Ecto neural progenitor cell (in vitro differentiated cells): Measurements from ENCODE around the gene PLXNA4.
"Not testable (repeated sequence)": the region's sequence is repeated elsewhere in the genome, so short reads cannot be mapped to it uniquely, and the experiment has no call there.

Experiments used
- DNase-seq: peaks from one replicate; pipeline ENCODE4 v3.0.0-alpha.2; 2018; ENCODE audit warnings: low spot score

Gene PLXNA4, protein sequence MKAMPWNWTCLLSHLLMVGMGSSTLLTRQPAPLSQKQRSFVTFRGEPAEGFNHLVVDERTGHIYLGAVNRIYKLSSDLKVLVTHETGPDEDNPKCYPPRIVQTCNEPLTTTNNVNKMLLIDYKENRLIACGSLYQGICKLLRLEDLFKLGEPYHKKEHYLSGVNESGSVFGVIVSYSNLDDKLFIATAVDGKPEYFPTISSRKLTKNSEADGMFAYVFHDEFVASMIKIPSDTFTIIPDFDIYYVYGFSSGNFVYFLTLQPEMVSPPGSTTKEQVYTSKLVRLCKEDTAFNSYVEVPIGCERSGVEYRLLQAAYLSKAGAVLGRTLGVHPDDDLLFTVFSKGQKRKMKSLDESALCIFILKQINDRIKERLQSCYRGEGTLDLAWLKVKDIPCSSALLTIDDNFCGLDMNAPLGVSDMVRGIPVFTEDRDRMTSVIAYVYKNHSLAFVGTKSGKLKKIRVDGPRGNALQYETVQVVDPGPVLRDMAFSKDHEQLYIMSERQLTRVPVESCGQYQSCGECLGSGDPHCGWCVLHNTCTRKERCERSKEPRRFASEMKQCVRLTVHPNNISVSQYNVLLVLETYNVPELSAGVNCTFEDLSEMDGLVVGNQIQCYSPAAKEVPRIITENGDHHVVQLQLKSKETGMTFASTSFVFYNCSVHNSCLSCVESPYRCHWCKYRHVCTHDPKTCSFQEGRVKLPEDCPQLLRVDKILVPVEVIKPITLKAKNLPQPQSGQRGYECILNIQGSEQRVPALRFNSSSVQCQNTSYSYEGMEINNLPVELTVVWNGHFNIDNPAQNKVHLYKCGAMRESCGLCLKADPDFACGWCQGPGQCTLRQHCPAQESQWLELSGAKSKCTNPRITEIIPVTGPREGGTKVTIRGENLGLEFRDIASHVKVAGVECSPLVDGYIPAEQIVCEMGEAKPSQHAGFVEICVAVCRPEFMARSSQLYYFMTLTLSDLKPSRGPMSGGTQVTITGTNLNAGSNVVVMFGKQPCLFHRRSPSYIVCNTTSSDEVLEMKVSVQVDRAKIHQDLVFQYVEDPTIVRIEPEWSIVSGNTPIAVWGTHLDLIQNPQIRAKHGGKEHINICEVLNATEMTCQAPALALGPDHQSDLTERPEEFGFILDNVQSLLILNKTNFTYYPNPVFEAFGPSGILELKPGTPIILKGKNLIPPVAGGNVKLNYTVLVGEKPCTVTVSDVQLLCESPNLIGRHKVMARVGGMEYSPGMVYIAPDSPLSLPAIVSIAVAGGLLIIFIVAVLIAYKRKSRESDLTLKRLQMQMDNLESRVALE (N-terminal part only)

DNA sequence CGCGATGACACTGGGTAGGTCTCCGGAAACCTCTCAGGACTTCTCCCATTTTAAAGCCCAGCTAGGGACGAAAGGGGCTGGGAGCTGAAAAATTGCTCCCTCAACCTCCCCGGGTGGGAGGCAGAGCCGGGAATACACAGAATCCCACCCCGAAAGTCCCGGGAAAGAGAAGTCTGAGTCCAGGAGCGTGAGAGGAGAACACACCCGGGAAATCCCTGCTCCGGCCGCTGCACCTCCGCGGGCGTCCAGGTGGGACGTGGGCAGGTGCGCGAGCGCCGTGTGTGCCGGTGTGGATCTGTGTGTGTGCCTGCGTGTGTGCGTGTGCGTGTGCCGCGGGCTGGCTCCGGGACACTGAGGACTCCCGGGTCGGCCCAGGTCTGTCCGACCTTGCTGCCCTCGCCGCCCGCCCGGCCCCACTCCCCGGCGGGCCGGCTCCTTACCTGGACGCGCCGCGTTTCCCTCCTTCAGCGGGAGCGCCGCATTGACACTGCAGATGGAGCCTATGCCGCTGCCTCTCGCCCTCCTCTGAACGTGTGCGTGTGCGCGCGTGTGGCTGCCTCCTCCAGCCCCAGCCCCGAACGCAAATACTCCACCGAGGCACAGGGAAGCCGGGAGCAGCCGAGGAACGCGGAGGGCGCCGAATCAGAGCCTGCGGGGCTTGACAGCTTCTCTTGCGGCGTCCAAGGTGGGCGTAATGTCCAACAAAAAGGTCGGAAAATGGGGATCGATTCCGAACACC lies at the start of gene PLXNA4:
PLXNA4 (minus strand) TSS at position 489 of the 739 bp plus-strand sequence. CDS start 67,777 bp downstream, outside the sequence.
- DNase-seq: peak; percentile 58

DNA sequence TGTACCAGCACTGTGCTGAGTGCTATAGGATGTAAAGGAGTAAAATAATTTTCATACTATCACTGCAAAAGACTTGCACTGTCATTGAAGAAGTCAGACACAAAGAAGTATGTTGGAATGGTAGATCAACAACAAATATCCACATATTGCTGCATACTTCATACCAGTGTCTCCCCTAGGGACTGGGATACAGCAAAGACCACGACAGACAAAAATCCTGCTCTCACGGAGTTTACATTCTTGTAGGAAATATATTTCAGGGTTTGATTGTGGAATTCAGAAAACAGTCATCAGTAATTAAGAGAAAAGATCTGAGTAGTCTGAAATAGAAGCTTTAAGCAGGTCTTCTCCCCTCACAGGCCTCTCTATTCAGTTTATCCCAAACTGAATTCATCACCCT lies 49.4 kb upstream of the PLXNA4 start:
- no peak for DNase-seq

DNA sequence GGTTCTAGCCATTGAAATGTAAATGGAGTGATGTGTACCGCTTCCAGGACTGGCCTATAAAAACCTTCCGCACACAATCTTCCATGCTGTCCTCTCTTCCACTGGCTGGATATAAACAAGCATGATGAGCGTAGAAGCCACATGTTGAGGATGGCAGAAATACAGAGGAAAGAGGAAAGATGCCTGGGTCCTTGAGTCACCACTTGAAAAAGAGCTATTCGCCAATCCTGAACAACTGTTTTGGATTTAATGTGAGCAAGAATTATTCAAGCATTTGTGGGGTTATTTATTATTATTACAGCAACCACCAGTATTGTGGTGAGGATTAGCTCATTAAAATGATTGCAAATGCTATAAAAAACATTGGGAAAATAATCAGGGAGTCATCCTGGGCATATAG lies 45.8 kb upstream of the PLXNA4 start:
- no peak for DNase-seq

DNA sequence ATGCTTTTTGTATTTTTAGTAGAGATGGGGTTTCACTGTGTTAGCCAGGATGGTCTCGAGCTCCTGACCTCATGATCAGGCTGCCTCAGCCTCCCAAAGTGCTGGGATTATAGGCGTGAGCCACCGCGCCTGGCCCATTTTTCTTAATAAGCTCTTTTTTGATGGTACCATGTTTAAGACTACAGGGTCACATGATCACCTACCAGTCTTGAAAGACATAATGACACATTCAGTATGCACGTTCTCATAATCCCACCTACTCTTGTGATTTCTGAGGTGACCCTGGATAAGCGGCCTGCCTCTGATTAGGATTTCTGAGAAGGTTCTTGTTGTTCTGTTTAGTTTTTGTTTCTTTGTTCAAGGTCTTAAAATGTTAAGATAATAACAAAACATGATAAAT lies 43.7 kb upstream of the PLXNA4 start:
- DNase-seq: no peak

DNA sequence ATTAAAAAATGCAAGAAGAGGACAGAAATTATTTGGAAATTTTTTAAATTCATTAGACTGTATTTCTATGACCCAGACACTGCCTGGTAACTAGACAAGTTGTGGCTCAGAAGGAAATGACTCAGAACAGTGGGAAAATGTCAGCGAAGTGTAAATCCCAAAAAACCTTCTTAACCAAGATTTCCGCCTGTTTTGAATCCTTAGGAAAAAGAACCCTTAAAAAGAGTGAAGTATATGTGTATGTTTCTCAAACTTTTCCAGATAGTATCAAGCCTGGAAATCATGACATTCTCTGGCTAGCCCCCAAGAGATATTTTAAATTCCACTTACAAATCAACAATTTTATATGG lies 42.7 kb upstream of the PLXNA4 start:
- DNase-seq: no peak

DNA sequence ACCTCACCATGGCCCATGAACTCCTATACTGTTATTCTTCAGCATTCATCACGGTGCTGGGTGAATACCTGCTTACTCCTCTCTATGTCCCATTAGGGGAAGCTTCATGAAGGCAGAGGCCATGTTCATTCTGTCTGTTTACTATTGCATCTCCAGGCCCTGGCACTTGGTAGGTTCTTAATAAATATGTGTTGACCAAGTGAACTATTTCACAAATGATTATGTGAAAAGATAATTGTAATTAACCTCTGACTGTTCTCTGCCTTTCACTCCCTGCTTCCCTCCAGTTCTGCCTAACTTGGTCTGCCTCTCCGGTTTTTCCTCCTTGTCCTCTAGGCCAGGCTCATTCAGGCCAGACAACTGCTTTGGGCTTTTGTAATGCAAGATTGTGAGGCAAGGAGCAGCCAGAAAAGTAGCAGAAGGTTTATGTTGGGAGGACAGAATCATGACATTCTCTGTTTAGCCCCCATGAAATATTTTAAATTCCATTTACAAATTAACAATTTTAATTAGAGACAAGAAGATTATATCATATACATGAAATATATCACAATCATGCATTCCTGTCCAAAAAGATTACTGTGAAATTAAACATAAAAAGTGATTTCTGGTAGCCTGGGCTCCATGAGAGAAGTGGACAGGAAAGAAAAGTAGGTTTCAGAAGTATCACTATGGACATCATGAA lies 42.1 kb upstream of the PLXNA4 start:
- DNase-seq: no peak

DNA sequence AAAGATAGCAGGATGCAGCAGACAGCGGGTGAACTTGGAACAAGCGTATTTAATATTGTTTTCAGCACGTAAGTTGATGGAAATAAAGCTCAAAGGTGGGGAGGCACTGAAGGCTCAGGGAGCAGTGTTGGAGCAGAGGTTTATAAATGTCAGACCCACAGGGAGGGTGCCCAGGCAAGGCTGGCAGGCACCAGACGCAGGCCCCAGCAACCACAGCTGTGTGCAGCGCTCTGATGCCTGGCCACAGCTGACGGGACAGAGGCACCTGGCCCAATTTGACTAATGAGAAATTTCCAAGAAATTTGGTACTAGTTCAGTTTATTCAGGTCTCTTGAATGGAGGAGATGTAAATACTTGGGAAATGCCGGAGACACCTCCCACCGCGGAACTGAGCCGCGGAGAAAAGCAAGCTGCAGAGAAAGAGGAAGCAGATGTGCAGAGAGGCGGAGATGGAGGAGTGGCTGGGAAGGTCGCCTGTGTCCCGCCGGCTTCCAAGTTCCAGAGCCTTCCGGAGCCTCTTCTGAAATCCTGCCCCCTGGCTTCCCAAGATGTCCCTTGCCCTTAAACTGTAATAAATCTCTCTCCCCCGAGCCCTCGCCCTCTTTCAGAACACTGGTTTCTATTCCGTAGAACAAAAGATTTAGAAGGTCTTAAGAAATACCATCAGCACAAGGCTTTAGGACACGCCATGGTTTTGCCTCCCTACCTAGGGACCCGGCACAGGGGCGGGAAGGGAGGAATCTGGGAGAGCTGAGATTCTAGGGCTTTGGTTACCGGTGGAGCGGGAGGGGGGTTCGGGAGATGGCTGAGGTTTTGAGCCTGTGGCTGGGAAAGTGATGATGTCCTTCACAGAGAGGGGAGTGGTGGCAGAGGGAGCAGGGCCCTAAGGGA lies 38.4 kb upstream of the PLXNA4 start:
- DNase-seq: peak; percentile 63

DNA sequence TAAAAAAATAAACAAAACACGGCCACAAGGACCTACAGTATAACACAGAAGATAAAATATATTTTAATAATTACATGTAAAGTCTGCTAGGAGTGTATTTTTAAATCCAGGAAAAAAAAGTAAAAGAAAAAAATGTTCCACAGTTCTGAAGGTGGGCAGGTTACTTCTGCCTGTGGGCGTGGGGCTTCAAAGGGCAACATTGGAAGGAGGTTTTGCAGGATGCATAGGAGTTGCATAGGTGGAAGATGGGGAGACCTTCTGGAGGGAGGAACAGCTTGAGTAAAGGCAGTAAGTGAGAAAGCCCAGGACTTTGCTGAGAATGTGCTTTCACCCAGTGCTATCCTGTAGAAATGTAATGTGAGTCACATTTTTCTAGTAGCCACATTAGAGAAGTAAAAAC lies 37.5 kb upstream of the PLXNA4 start:
- no peak for DNase-seq

DNA sequence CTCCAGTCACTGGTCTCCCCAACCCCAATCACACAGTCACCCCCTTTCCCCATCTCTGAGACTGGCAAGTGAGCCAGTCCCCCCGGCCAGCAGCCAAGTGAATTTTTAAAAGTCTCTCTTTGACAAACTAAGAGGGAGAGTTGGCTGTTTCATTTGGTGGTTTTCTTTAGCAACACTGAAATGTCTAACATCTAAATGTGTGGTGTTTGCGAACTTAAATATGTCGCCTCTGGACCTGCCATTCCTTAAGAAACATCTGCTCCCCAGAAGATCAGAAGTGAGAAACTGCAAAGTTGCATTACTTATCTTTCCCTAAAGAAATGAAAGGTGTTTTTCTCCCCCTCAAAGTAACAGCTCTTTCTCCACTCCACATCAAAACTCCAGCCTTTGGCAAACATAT lies 34.7 kb upstream of the PLXNA4 start:
- DNase-seq: no peak

DNA sequence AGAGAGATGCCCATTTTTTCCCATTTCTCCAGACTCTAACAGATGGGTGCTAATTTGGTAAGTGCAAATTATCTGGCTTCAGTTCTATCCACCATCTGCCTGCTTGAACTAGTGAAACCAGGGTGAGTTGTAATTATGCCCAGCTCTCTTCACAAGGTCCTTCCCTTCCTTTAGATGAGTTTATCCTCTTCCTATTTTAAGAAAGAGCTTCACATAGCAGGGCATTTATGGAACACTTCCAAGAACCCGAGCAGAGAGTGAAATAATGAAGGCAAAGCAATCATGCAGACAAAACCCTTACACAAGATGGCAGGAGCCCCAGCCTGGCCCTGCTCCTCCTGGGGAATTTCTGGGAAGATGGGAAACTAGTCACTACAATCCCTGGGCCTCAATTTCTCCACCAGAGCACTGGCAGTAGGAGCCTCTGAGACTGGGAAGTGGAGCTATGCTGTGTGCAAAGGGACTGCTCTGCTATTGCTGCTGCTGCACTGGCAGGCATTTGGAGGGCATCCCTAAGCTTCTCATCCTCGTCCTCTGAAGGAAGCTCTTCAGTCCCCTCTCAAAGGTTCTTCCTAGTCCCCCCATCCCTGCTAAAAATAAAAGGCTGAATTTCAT lies 33.7 kb upstream of the PLXNA4 start:
- DNase-seq: no peak

DNA sequence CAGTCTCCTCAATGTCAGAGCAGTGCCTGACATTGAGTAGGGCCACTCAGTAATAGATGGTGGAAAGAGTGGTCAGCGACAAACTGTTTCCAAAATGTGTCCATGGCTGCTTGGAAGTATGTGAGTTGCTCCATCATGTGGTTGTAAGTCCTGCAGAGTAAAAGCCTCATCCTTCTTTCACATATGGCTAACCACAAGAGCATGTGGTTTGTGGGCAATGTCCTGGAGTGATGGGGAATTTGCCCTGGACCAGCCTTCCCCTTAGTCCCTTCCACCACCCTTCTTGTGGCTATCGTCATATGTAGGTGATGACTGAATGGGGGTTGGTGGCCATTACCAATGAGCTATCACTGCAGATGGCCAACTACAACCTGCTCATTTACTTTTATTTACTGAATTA lies 33.0 kb upstream of the PLXNA4 start:
- no peak for DNase-seq

DNA sequence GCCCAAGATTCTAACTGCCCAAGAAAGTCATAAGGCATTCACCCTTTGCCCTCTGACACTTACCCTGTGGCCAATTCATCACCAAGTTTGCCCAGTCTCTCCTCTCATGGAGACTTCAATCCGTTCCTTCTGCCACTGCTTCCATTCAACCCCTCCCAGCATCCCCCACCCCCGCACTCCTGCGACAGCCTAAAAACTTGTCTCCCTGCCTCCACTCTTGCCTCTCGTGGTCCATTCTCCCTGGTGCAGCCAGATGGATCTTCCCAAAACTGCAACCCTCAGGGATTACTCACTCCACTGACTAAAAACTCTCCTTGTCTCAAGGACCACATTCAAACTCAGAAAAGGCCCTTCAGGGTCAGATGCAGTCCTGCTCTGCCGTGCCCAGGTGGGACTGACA lies 32.3 kb upstream of the PLXNA4 start:
- DNase-seq: no peak

DNA sequence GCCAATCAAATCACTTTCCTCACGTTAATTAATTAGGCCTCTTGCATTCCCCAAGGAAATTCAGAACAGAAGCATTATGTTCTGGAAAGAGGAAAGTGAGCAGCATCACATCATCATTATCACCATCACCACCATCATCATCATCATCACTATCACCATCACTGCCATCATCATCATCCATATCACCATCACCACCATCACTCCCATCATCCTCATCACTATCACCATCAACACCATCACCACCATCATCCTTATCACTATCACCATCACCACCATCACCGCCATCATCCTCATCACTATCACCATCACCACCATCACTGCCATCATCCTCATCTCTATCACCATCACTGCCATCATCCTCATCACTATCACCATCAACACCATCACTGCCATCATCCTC lies 31.4 kb upstream of the PLXNA4 start:
- DNase-seq: no peak

DNA sequence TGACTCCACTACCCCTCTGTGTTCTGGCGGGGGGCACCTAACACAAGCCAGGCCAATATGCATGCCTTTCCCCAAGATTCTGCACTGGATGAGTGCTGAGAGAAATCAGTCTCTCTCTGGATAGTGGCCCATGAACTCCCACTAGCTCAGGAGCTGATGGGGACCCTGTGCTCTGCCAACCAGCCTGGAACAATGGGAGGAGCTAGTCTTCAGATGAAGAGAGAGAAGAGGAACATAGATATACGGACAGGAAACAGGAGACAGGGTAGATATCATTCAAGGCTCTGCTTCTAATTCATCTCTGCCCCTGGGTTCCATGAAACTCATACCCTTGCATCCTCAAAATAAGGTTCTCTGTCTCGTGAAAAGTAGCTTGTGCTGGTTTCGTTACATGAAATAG lies 27.9 kb upstream of the PLXNA4 start:
- DNase-seq: no peak

DNA sequence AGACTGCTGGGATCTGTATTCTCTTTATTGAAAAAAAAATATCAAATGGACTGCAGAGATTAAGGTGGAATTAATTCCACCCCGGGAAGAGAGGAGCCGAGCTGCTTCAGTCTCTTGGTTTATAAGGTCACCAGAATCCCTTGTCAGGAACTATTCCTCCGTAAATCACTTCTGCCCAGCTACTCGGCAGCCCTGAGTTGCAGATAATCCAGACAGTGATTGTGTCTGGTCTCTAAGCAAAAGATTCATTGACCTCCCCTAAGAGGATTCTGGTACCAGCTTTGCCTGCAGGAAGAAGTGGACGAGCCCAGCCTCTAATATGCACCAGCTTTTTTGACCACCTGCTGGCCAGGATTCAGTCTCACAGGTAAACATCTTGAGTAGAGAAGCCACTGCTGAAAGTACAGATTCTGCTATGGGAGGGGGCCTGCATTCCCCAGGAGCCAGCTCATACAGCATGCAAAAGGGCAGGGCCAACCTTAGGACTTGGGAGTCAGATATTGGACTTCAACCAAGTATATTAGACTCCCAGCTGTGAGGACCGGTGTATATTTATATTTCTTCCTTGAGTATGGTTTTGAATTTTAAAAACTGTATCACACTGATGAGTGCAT lies 27.1 kb upstream of the PLXNA4 start:
- no peak for DNase-seq

DNA sequence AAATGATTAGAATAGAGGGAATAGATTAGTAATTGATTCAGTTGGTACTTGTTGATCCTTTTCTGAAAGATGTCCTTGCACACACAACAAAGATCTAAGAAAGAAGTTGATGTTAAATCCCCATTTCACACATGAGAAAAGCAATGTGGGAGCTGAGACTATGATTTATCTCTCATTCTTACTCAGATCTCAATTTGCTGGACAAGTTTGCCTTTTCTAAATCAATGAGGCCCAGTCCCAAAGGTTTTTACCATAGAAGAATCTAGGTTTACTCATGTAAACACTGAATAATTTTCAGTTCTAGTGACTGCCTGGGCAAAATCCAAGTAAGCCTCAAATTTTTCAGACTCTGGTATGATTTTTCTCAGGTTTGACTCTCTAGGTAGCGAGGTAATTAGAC lies 25.5 kb upstream of the PLXNA4 start:
- no peak for DNase-seq

DNA sequence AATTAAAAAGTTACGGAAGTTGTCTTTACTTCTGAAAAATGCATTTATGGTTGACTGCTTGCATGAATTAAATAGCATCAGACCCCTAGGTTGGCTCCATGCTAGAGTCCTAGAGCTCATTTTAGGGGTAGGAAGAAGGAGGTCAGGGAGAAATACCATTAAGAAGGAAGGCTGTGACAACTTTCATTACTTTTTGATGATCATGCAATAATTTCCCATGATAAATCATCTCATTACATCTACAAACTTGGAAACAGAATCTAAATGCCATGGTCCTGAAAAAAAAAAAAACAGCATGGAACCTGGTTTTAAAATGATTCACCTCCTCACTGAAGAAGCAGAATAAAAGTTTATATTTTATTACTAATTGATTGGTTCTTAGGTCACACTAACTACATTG lies 20.3 kb upstream of the PLXNA4 start:
- no peak for DNase-seq

DNA sequence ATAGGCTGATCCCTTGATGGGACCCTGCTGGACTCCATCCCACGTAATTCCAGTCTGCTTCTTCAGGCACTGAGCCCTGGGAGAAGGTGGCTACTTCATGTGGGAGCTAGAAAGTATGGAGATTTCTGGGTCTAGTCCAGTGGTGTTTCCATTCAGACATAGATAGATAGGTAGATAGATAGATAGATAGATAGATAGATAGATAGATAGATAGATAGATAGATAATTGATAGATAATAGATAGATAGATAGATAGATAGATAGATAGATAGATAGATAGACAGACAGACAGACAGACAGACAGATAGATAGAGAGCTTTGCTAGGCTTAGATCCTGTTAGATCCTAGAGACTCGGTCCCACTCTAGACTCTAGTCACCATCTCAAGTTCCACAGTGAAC lies 18.5 kb upstream of the PLXNA4 start:
- DNase-seq: not testable (repeated sequence)

DNA sequence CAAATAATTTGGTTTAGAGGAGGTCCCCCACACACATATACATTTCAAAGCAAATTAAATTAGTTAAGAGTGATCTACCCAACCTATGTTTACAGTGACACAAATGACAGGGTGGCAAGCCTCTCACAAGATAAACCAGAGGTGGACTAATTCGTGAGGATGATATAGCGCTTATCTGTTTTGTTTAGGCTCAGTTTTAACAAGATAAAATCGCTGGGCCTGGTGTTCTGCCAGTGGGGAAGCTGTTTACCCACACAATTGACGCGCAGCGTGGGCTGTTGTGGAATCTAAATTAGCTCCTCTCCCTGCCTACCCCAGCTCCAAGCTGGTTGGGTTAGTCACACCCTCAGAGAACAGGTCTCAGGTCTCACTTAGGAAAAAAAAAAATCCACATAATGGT lies 16.7 kb upstream of the PLXNA4 start:
- DNase-seq: no peak
